GM12878 (cell line): ENCODE data around the gene GRK5. TPM values are rescaled to one million over a fixed set of nuclear protein-coding genes. Genes with fewer than 3 reads are reported as not detected.
A peak's percentile ranks its signal among the peaks of the same experiment; 100 is the strongest.

Source experiments
- ATF7 ChIP-seq: fragments of 450-650 bp; IDR thresholded peaks from 2 replicates; pipeline ENCODE4 v1.6.1; 2016; ENCODE audit warnings: low read depth, mild to moderate bottlenecking
- CHD4 ChIP-seq: fragments of 200-600 bp; sonication (generic); IDR thresholded peaks from 2 replicates; pipeline ENCODE4 v1.6.1; 2016; ENCODE audit warnings: mild to moderate bottlenecking
- EP300 ChIP-seq, 2 experiments: fragments of 150-350 bp in 1 of 2; IDR thresholded peaks; 2 replicates each; pipeline ENCODE4 v1.6.1; 2011 to 2012; ENCODE audit warnings: low read depth in 2 of 2, low read length in 2 of 2, borderline replicate concordance in 1 of 2, improper control_type of control experiment in 1 of 2, inconsistent platforms in 1 of 2; ENCODE audit not compliant: control insufficient read depth in 1 of 2
- LARP7 ChIP-seq: fragments of 450-650 bp; IDR thresholded peaks from 2 replicates; pipeline ENCODE4 v1.6.1; 2017; ENCODE audit warnings: mild to moderate bottlenecking
- NFIC ChIP-seq: IDR thresholded peaks from 2 replicates; pipeline ENCODE4 v1.6.1; 2012; ENCODE audit warnings: low read depth, mild to moderate bottlenecking, inconsistent platforms, low read length, moderate library complexity
- RBBP5 ChIP-seq: fragments of 200-600 bp; sonication (generic); conservative IDR thresholded peaks from 2 replicates; pipeline ENCODE4 v1.6.1; 2016
- SRF ChIP-seq, 2 experiments: IDR thresholded peaks; 2 replicates each; pipeline ENCODE4 v1.6.1; 2011; ENCODE audit warnings: low read depth in 2 of 2, low read length in 2 of 2, mild to moderate bottlenecking in 1 of 2, moderate library complexity in 1 of 2
- WRNIP1 ChIP-seq: IDR thresholded peaks from 2 replicates; pipeline ENCODE4 v1.6.1; 2011; ENCODE audit warnings: low read depth, low read length, improper control_type of control experiment, borderline replicate concordance
- polyA plus RNA-seq, 11 experiments: library from polyadenylated mRNA; depleted of rRNA in 4 of 11; unstranded in 6 of 11; stranded (reverse) in 5 of 11; fragments of >200 nt; fragmentation: Nextera tagmentation in 4 of 11; fragmentation: Illumina TruSeq in 1 of 11; extraction: Ambion mirVana in 4 of 11; extraction: Trizol in 1 of 11; gene quantifications; 1 replicate in 1 of 11; 2 replicates in 10 of 11; pipeline versions ENCODE4 v1.2.1 to v1.2.3, GENCODE V29; 2011 to 2016; ENCODE audit warnings: inconsistent platforms in 2 of 11, missing spikeins in 2 of 11, low read depth in 1 of 11
- total RNA-seq, 4 experiments: library from RNA; depleted of rRNA in 3 of 4; stranded (reverse); fragments of >200 nt in 3 of 4; fragmentation: Illumina TruSeq in 1 of 4; extraction: Trizol in 1 of 4; gene quantifications; 2 replicates each; pipeline versions ENCODE4 v1.2.1 to v1.2.3, GENCODE V29; 2013 to 2021
- TF ChIP-seq, protein P1 (sequence below): fragments of 150-350 bp; IDR thresholded peaks from 2 replicates; pipeline ENCODE4 v1.6.1; 2014; ENCODE audit warnings: mild to moderate bottlenecking, low read depth, low read length
- TF ChIP-seq, protein P2 (sequence below): fragments of 450-650 bp; IDR thresholded peaks from 2 replicates; pipeline ENCODE4 v1.6.1; 2014; ENCODE audit warnings: mild to moderate bottlenecking
- TF ChIP-seq, protein P3 (sequence below), 3 experiments: IDR thresholded peaks in 2 of 3; conservative IDR thresholded peaks in 1 of 3; 2 replicates each; pipeline ENCODE4 v1.5.1; 2011; ENCODE audit warnings: low read depth in 3 of 3, low read length in 3 of 3, mild to moderate bottlenecking in 3 of 3, control low read depth in 2 of 3, moderate library complexity in 2 of 3, inconsistent platforms in 1 of 3, mixed read lengths in 1 of 3; ENCODE audit not compliant: control insufficient read depth in 2 of 3, insufficient read depth in 1 of 3; ENCODE audit errors: extremely low read depth in 1 of 3
- TF ChIP-seq, protein P4 (sequence below): fragments of 450-650 bp; IDR thresholded peaks from 2 replicates; pipeline ENCODE4 v1.6.1; 2017; ENCODE audit warnings: mild to moderate bottlenecking
- TF ChIP-seq, protein P5 (sequence below): fragments of 450-650 bp; IDR thresholded peaks from 2 replicates; pipeline ENCODE4 v1.6.1; 2017; ENCODE audit warnings: borderline replicate concordance

The GRK5 gene
- total and polyA plus RNA-seq, 10 of the 15 experiments (the other 5 are each of a cell fraction or from before 2014, with no cell fraction given) = 0.11 to 22.1 (median 10.0) TPM

DNA sequence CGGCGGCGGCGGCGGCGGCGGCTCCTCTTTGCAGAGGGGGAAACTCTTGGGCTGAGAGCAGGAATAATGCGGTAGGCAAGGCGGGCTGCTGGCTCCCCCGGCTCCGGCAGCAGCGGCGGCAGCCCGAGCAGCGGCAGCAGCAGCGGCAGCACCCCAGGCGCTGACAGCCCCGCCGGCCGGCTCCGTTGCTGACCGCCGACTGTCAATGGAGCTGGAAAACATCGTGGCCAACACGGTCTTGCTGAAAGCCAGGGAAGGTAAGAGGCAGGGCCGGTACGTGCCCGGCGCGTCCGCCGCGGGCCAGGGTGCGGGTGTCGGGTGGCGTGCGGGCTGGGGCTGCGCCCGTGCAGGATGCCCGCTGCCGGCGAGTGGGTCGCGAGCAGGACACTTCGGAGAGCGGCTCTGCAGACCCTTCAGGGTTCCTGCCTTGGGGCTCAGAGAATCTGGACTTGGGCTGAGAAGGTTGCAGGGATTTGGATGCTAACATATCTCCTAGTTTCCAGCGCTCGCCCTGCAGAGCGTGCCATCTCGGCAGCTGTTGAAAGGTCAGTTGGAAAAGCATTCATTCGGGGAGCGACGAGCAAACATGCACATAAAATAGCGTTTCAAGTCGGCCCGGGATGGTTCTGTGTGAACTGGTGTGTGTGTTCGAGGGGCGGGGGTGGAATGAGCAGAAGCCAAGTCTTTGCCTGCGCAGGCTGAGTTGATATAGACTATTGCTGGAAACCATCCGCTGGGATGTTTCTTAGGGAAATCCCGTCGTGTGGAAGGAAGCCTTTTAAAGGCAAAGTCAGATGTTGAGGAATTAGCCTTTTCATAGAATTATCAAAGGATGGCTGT lies 562 bp downstream of the GRK5 start (continued):
- TF ChIP-seq, protein P1, sequence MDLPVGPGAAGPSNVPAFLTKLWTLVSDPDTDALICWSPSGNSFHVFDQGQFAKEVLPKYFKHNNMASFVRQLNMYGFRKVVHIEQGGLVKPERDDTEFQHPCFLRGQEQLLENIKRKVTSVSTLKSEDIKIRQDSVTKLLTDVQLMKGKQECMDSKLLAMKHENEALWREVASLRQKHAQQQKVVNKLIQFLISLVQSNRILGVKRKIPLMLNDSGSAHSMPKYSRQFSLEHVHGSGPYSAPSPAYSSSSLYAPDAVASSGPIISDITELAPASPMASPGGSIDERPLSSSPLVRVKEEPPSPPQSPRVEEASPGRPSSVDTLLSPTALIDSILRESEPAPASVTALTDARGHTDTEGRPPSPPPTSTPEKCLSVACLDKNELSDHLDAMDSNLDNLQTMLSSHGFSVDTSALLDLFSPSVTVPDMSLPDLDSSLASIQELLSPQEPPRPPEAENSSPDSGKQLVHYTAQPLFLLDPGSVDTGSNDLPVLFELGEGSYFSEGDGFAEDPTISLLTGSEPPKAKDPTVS = no peak
- TF ChIP-seq NFIC (no peak), SRF (IDR thresholded peaks at IDR 0.05; ENCODE audit: low read depth in 2 of 2, low read length in 2 of 2) (no peak), EP300 (IDR thresholded peaks at IDR 0.05; ENCODE audit: borderline replicate concordance in 1 of 2, control insufficient read depth in 1 of 2, low read depth in 2 of 2, low read length in 2 of 2) (no peak), WRNIP1 (no peak), RBBP5 (no peak), LARP7 (peak; percentile 50; the same call in 1 of the 2 replicates), ATF7 (no peak), CHD4 (no peak)
- TF ChIP-seq, protein P2, sequence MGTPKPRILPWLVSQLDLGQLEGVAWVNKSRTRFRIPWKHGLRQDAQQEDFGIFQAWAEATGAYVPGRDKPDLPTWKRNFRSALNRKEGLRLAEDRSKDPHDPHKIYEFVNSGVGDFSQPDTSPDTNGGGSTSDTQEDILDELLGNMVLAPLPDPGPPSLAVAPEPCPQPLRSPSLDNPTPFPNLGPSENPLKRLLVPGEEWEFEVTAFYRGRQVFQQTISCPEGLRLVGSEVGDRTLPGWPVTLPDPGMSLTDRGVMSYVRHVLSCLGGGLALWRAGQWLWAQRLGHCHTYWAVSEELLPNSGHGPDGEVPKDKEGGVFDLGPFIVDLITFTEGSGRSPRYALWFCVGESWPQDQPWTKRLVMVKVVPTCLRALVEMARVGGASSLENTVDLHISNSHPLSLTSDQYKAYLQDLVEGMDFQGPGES = no peak
- TF ChIP-seq, protein P3, sequence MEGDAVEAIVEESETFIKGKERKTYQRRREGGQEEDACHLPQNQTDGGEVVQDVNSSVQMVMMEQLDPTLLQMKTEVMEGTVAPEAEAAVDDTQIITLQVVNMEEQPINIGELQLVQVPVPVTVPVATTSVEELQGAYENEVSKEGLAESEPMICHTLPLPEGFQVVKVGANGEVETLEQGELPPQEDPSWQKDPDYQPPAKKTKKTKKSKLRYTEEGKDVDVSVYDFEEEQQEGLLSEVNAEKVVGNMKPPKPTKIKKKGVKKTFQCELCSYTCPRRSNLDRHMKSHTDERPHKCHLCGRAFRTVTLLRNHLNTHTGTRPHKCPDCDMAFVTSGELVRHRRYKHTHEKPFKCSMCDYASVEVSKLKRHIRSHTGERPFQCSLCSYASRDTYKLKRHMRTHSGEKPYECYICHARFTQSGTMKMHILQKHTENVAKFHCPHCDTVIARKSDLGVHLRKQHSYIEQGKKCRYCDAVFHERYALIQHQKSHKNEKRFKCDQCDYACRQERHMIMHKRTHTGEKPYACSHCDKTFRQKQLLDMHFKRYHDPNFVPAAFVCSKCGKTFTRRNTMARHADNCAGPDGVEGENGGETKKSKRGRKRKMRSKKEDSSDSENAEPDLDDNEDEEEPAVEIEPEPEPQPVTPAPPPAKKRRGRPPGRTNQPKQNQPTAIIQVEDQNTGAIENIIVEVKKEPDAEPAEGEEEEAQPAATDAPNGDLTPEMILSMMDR (IDR thresholded peaks at IDR 0.05 in 2 of 3, conservative IDR thresholded peaks at IDR 0.05 in 1 of 3; ENCODE audit: control insufficient read depth in 2 of 3, extremely low read depth in 1 of 3, insufficient read depth in 1 of 3, low read depth in 3 of 3, low read length in 3 of 3) = 0 out of 6 replicates have a peak, but pooled peaks of 1 of the 3 experiments have one; percentile 5
- TF ChIP-seq, protein P4, sequence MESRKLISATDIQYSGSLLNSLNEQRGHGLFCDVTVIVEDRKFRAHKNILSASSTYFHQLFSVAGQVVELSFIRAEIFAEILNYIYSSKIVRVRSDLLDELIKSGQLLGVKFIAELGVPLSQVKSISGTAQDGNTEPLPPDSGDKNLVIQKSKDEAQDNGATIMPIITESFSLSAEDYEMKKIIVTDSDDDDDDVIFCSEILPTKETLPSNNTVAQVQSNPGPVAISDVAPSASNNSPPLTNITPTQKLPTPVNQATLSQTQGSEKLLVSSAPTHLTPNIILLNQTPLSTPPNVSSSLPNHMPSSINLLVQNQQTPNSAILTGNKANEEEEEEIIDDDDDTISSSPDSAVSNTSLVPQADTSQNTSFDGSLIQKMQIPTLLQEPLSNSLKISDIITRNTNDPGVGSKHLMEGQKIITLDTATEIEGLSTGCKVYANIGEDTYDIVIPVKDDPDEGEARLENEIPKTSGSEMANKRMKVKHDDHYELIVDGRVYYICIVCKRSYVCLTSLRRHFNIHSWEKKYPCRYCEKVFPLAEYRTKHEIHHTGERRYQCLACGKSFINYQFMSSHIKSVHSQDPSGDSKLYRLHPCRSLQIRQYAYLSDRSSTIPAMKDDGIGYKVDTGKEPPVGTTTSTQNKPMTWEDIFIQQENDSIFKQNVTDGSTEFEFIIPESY = no peak
- TF ChIP-seq, protein P5, sequence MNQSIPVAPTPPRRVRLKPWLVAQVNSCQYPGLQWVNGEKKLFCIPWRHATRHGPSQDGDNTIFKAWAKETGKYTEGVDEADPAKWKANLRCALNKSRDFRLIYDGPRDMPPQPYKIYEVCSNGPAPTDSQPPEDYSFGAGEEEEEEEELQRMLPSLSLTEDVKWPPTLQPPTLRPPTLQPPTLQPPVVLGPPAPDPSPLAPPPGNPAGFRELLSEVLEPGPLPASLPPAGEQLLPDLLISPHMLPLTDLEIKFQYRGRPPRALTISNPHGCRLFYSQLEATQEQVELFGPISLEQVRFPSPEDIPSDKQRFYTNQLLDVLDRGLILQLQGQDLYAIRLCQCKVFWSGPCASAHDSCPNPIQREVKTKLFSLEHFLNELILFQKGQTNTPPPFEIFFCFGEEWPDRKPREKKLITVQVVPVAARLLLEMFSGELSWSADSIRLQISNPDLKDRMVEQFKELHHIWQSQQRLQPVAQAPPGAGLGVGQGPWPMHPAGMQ = no peak
